ENCODE data around the gene ABCC1.

- TF ChIP-seq NFYB (CRISPR knock-in tag; conservative IDR thresholded peaks at IDR 0.05; ENCODE audit: low read depth) (no peak), CTCF (IDR thresholded peaks at IDR 0.05) (no peak), IRF1 (CRISPR knock-in tag; IDR thresholded peaks at IDR 0.05) (no peak), USF2 (CRISPR knock-in tag; IDR thresholded peaks at IDR 0.05) (no peak), E2F1 (CRISPR knock-in tag; IDR thresholded peaks at IDR 0.05) (no peak), USF1 (CRISPR knock-in tag; IDR thresholded peaks at IDR 0.05) (no peak), ZNF423 (CRISPR knock-in tag; IDR thresholded peaks at IDR 0.05) (no peak), NR3C1 (CRISPR knock-in tag; conservative IDR thresholded peaks at IDR 0.05; ENCODE audit: low read depth) (no peak), IRF2 (CRISPR knock-in tag; IDR thresholded peaks at IDR 0.05; ENCODE audit: borderline replicate concordance, low read depth) (no peak), ATF1 (CRISPR knock-in tag; IDR thresholded peaks at IDR 0.05) (no peak), ZNF512 (CRISPR knock-in tag; IDR thresholded peaks at IDR 0.05; ENCODE audit: borderline replicate concordance) (no peak), FOXP1 (CRISPR knock-in tag; IDR thresholded peaks at IDR 0.05; ENCODE audit: borderline replicate concordance) (no peak)
Measured at GRCh38 chr16:16025214-16025968, 76.0 kb downstream of the ABCC1 start.

All from WTC11 (cell line).